Measurements from ENCODE around the gene ARHGDIA. TPM values are rescaled to one million over a fixed set of nuclear protein-coding genes. Genes with fewer than 3 reads are reported as not detected.
"Not testable (repeated sequence)": the region's sequence is repeated elsewhere in the genome, so short reads cannot be mapped to it uniquely, and the experiment has no call there.

ARHGDIA gene
- 100 to 1,000 TPM; 115 to 173 (median 164) TPM for total RNA-seq

GRCh38 chr17:81870981-81871386 lies at the start of gene ARHGDIA:
ARHGDIA (minus strand) TSS chr17:81871337; CDS start chr17:81869930, 1,407 bp downstream.
- H3K27me3 ChIP-seq: no peaks in the 10 kb centered on the region
- H3K36me3 ChIP-seq: peaks cover 17 to 20% of the 10 kb centered on the region in 2 donors
- H3K4me3 ChIP-seq (replicated peaks in 1 of 3): peak within 1 kb of the TSS; percentile 74 to 100 (median 93)
- WGBS, 2 donors: 0% methylated on average over 1 of the region's 64 CpGs; no CpG with 5 or more reads in 1 of the 2 donors
- intact Hi-C loops (cut with DNase I): no loop called here
- H3K9me3 ChIP-seq: no peaks in the 10 kb centered on the region
- TF ChIP-seq POLR2A (IDR thresholded peaks at IDR 0.05) (no peak), CTCF (IDR thresholded peaks at IDR 0.05) (no peak)
- H3K27ac ChIP-seq: peak within 1 kb of the TSS; percentile 82 to 97 (median 87)
- peaks cover 29 to 35% of the 10 kb centered on the region in 2 donors for H3K4me1 ChIP-seq
- no peak for DNase-seq

- TF ChIP-seq POLR2A (IDR thresholded peaks at IDR 0.05): no peak
- no peak for TF ChIP-seq CTCF (IDR thresholded peaks at IDR 0.05)
- Histone ChIP-seq H3K36me3 (peaks cover 30 to 31% of the 10 kb centered on the region in 2 donors), H3K4me3 (replicated peaks in 1 of 3) (no peak overlapping the region), H3K27me3 (no peaks in the 10 kb centered on the region), H3K27ac (no peak overlapping the region), H3K4me1 (peaks cover 24 to 34% of the 10 kb centered on the region in 2 donors), H3K9me3 (no peaks in the 10 kb centered on the region)
- 80 to 86% methylated on average over 10 to 15 of the region's 15 CpGs for WGBS, 2 donors
- DNase-seq: no peak
- intact Hi-C loops (cut with DNase I): no loop called here
Measured at GRCh38 chr17:81918832-81919545, 47.9 kb upstream of the ARHGDIA start.

GRCh38 chr17:81918333-81918669 lies 47.2 kb upstream of the ARHGDIA start:
- H3K9me3 ChIP-seq; H3K27me3 ChIP-seq; intact Hi-C loops (cut with DNase I); DNase-seq: not testable (repeated sequence)
- H3K4me3 ChIP-seq (replicated peaks in 1 of 3): peak overlapping the region in 1 of 3 donors; percentile 96
- H3K4me1 ChIP-seq: peaks cover 18 to 27% of the 10 kb centered on the region in 2 donors
- peaks cover 36 to 38% of the 10 kb centered on the region in 2 donors for H3K36me3 ChIP-seq
- peak in 1 of 6 experiments; percentile 1 for TF ChIP-seq CTCF (IDR thresholded peaks at IDR 0.05)
- WGBS, 2 donors: 40 to 44% methylated on average over 9 of the region's 9 CpGs
- peak overlapping the region in 1 of 3 donors; percentile 35 for H3K27ac ChIP-seq

- H3K4me1 ChIP-seq: peaks cover 13 to 22% of the 10 kb centered on the region in 2 donors
- H3K4me3 ChIP-seq (replicated peaks in 1 of 3): peak within 1 kb of the TSS; percentile 50 to 96 (median 52)
- H3K27me3 ChIP-seq: no peaks in the 10 kb centered on the region
- H3K36me3 ChIP-seq: peaks cover 38 to 41% of the 10 kb centered on the region in 2 donors
- H3K9me3 ChIP-seq: no peaks in the 10 kb centered on the region
- DNase-seq: peak; percentile 57 to 61
- intact Hi-C loops (cut with DNase I): no loop called here
- 4% methylated on average over 23 to 24 of the region's 94 CpGs for WGBS, 2 donors
- peak in 1 of 6 experiments; percentile 3 for TF ChIP-seq CTCF (IDR thresholded peaks at IDR 0.05)
- peak in 1 of 2 donors; percentile 57 for TF ChIP-seq POLR2A (IDR thresholded peaks at IDR 0.05)
- H3K27ac ChIP-seq: peak within 1 kb of the TSS in 1 of 3 donors; percentile 35
Measured at GRCh38 chr17:81917565-81918332, 46.6 kb upstream of the ARHGDIA start, which contains the start of gene SIRT7. SIRT7 (minus strand) TSS chr17:81918176; CDS start chr17:81918131, 45 bp downstream.

Data from thyroid gland (tissue), 4 donors.